ENCODE data around the gene TFF1. TPM values are rescaled to one million over a fixed set of nuclear protein-coding genes. Genes with fewer than 3 reads are reported as not detected.
A peak's percentile ranks its signal among the peaks of the same experiment; 100 is the strongest.

Gene TFF1
- total RNA-seq, 4 donors from 2014 or later = not detected

DNA sequence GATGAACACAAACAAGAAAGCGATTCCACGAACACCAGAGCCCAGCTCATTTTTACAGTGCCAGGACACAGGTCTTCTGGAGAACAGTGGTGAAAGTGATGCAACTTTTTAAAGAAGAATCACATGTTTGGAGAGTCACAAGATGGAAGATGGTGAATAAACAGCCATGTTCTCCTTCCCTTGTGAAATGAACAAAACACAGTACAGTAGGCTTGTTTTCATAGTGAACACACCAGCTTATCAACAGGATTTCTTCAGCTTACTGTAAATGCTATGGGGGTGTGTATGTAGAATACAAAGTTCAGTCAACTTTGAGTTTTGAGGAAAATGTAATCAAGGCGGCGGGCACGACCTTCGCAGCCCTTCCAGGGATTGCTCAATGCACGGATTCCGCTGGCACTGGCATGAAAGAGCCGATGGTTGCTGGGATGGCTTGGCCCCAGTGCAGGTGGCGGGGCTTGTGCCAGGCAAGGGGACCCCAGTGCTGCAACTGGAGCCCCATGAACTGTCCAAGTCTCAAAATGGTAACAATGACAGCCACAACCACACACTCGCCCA lies 19.8 kb upstream of the TFF1 start:
- no peak overlapping the region for H3K4me3 ChIP-seq (replicated peaks in 1 of 3)
- H3K4me1 ChIP-seq = peaks cover 16 to 30% of the 10 kb centered on the region in 2 donors
- H3K9me3 ChIP-seq = no peaks in the 10 kb centered on the region
- TF ChIP-seq CTCF (IDR thresholded peaks at IDR 0.05) (no peak), POLR2A (IDR thresholded peaks at IDR 0.05) (no peak)
- intact Hi-C loops (cut with DNase I) = loop anchor here (10.0 kb wide), 1 partner anchor 71 kb away; the partner anchor contains the start of gene TFF3
- 92 to 95% methylated on average over 10 to 11 of the region's 11 CpGs for WGBS, 2 donors
- H3K27me3 ChIP-seq = no peaks in the 10 kb centered on the region
- DNase-seq = no peak
- H3K36me3 ChIP-seq = no peaks in the 10 kb centered on the region
- no peak overlapping the region for H3K27ac ChIP-seq

DNA sequence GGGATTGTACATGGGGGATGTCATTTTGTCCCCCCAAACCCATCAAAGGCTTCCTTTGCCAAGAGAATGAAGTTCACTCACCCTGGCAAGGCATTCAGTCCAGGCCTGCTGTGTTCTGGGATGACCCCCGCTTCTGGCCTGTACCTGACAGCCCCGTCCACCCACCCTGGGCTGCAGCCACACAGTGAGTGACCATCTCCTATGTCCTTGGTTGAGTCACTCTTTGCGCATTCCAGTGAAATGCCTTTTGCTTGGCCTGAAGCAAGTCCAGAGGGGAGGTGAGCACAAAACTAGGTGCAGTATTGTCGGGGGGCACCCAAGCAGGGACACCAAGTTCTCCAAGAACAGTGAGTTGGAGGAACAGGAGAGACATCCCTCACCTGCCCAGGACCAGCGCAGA lies 19.3 kb upstream of the TFF1 start:
- Histone ChIP-seq H3K27me3 (no peaks in the 10 kb centered on the region), H3K4me3 (replicated peaks in 1 of 3) (no peak overlapping the region), H3K36me3 (no peaks in the 10 kb centered on the region), H3K9me3 (no peaks in the 10 kb centered on the region), H3K4me1 (peaks cover 19 to 33% of the 10 kb centered on the region in 2 donors), H3K27ac (no peak overlapping the region)
- intact Hi-C loops (cut with DNase I) = loop anchor here (10.0 kb wide), 1 partner anchor 71 kb away; the partner anchor contains the start of gene TFF3
- TF ChIP-seq CTCF (IDR thresholded peaks at IDR 0.05) = no peak
- no peak for TF ChIP-seq POLR2A (IDR thresholded peaks at IDR 0.05)
- DNase-seq = no peak
- WGBS, 2 donors = 96 to 100% methylated on average over 5 of the region's 5 CpGs

GRCh38 chr21:42384989-42385388 lies 18.7 kb upstream of the TFF1 start:
- no peak overlapping the region for H3K4me3 ChIP-seq (replicated peaks in 1 of 3)
- no peak for TF ChIP-seq POLR2A (IDR thresholded peaks at IDR 0.05)
- TF ChIP-seq CTCF (IDR thresholded peaks at IDR 0.05) = no peak
- H3K9me3 ChIP-seq = no peaks in the 10 kb centered on the region
- H3K4me1 ChIP-seq = peaks cover 17 to 33% of the 10 kb centered on the region in 2 donors
- peak in 1 of 2 donors; percentile 34 for DNase-seq
- H3K36me3 ChIP-seq = no peaks in the 10 kb centered on the region
- H3K27me3 ChIP-seq = no peaks in the 10 kb centered on the region
- WGBS, 2 donors = 87 to 90% methylated on average over 2 of the region's 2 CpGs
- intact Hi-C loops (cut with DNase I) = loop anchor here (10.0 kb wide), 1 partner anchor 70 kb away; the partner anchor contains the start of gene TFF3
- no peak overlapping the region for H3K27ac ChIP-seq

- H3K27me3 ChIP-seq = no peaks in the 10 kb centered on the region
- H3K27ac ChIP-seq = no peak overlapping the region
Observed at GRCh38 chr21:42384156-42384945, 18.0 kb upstream of the TFF1 start.

More at GRCh38 chr21:42384156-42384945, 18.0 kb upstream of the TFF1 start:
- WGBS, 2 donors = 76 to 81% methylated on average over 8 of the region's 8 CpGs
- intact Hi-C loops (cut with DNase I) = loop anchor here (10.0 kb wide), 1 partner anchor 70 kb away; the partner anchor contains the start of gene TFF3
- Histone ChIP-seq H3K4me1 (peaks cover 12 to 26% of the 10 kb centered on the region in 2 donors), H3K36me3 (no peaks in the 10 kb centered on the region), H3K4me3 (replicated peaks in 1 of 3) (no peak overlapping the region), H3K9me3 (no peaks in the 10 kb centered on the region)
- no peak for DNase-seq
- TF ChIP-seq CTCF (IDR thresholded peaks at IDR 0.05) (no peak), POLR2A (IDR thresholded peaks at IDR 0.05) (no peak)

Data from thyroid gland (tissue), 4 donors.